Measurements from ENCODE around the gene XPNPEP3.

XPNPEP3 gene

GRCh38 chr22:40951795-40952605, 95.1 kb downstream of the XPNPEP3 start:
- no peak for DNase-seq

- no peak for DNase-seq
Observed at GRCh38 chr22:40953471-40953870, 96.5 kb downstream of the XPNPEP3 start.

- no peak for DNase-seq
Observed at GRCh38 chr22:40954113-40954512, 97.2 kb downstream of the XPNPEP3 start.

- no peak for DNase-seq
Observed at GRCh38 chr22:40955571-40955970, 98.6 kb downstream of the XPNPEP3 start.

- no peak for DNase-seq
Observed at GRCh38 chr22:40957601-40958000, 100.7 kb downstream of the XPNPEP3 start.

GRCh38 chr22:40958299-40958698, 101.4 kb downstream of the XPNPEP3 start:
- DNase-seq = no peak

GRCh38 chr22:40960145-40960544, 103.2 kb downstream of the XPNPEP3 start:
- no peak for DNase-seq

GRCh38 chr22:40965936-40966725, 109.2 kb downstream of the XPNPEP3 start:
- DNase-seq = no peak

- DNase-seq = no peak
Observed at GRCh38 chr22:40966726-40967085, 109.8 kb downstream of the XPNPEP3 start.

- DNase-seq = no peak
Observed at GRCh38 chr22:40967111-40967760, 110.3 kb downstream of the XPNPEP3 start.

- no peak for DNase-seq
Observed at GRCh38 chr22:40972587-40972986, 115.6 kb downstream of the XPNPEP3 start.

- no peak for DNase-seq
Observed at GRCh38 chr22:40973144-40973543, 116.2 kb downstream of the XPNPEP3 start.

GRCh38 chr22:40975366-40975765, 118.4 kb downstream of the XPNPEP3 start:
- DNase-seq = no peak

- no peak for DNase-seq
Observed at GRCh38 chr22:40976866-40977700, 120.1 kb downstream of the XPNPEP3 start.

- no peak for DNase-seq
Observed at GRCh38 chr22:40979198-40979597, 122.2 kb downstream of the XPNPEP3 start.

GRCh38 chr22:40979871-40980270, 122.9 kb downstream of the XPNPEP3 start:
- no peak for DNase-seq
